OCI-LY3 (cell line): ENCODE measurements around the gene CERS6.

Experiments
- H2AFZ ChIP-seq: fragments of 200-600, 300-600 bp; shearing (Covaris generic); 2 replicates; pipeline ENCODE4 v1.6.0; 2014; ENCODE audit warnings: antibody characterized with exemption, low read depth, low read length
- H3K27ac ChIP-seq: fragments of 200-600, 300-600 bp; sonication (generic); 2 replicates; pipeline ENCODE4 v1.5.1; 2014; ENCODE audit warnings: mild to moderate bottlenecking, low read length, moderate library complexity, mixed read lengths
- H3K27me3 ChIP-seq: fragments of 200-600, 300-600 bp; sonication (generic); 2 replicates; pipeline ENCODE4 v1.6.1; 2014; ENCODE audit warnings: low read depth, low read length, mixed read lengths
- H3K36me3 ChIP-seq: fragments of 200-600, 300-600 bp; sonication (generic); replicated peaks from 2 replicates; pipeline ENCODE3; 2014; ENCODE audit warnings: low read depth, low read length, mixed read lengths
- H3K4me1 ChIP-seq: fragments of 300-600, 200-600 bp; sonication (generic); 2 replicates; pipeline ENCODE4 v1.6.1; 2014; ENCODE audit warnings: low read length, mixed read lengths
- H3K4me2 ChIP-seq: fragments of 200-600, 300-600 bp; sonication (generic); 2 replicates; pipeline ENCODE4 v1.6.1; 2014; ENCODE audit warnings: low read length, mixed read lengths
- H3K4me3 ChIP-seq: fragments of 300-600, 200-600 bp; sonication (generic); 2 replicates; pipeline ENCODE4 v1.5.1; 2014; ENCODE audit warnings: antibody characterized with exemption, mild to moderate bottlenecking, low read length, moderate library complexity
- H3K79me2 ChIP-seq: fragments of 300-600, 200-600 bp; shearing (Covaris generic); 2 replicates; pipeline ENCODE4 v1.6.1; 2014; ENCODE audit warnings: mild to moderate bottlenecking, low read length, mixed read lengths
- H3K9ac ChIP-seq: fragments of 300-600, 200-600 bp; shearing (Covaris generic); 2 replicates; pipeline ENCODE4 v1.6.0; 2014; ENCODE audit warnings: mild to moderate bottlenecking, low read length, moderate library complexity
- H3K9me3 ChIP-seq: fragments of 200-600, 300-600 bp; shearing (Covaris generic); 2 replicates; pipeline ENCODE4 v1.6.1; 2014; ENCODE audit warnings: low read length, mixed read lengths; ENCODE audit not compliant: insufficient read depth
- H4K20me1 ChIP-seq: fragments of 200-600, 300-600 bp; sonication (generic); 2 replicates; pipeline ENCODE4 v1.6.1; 2016; ENCODE audit warnings: low read length, mixed read lengths; ENCODE audit not compliant: insufficient read depth
- CTCF ChIP-seq: fragments of 200-600, 300-600 bp; sonication (generic); IDR thresholded peaks from 2 replicates; pipeline ENCODE4 v1.5.1; 2014; ENCODE audit warnings: antibody characterized with exemption, low read length, low read depth
- EZH2phosphoT487 ChIP-seq: fragments of 200-600 bp; shearing (Covaris generic); IDR thresholded peaks from 2 replicates; pipeline ENCODE4 v1.6.1; 2018; ENCODE audit warnings: antibody characterized with exemption, mixed run types, low read depth

CERS6 gene

GRCh38 chr2:168607992-168608391 lies 151.9 kb downstream of the CERS6 start:
- Histone ChIP-seq H3K27ac (no peak overlapping the region), H3K9ac (no peak overlapping the region), H2AFZ (no peak overlapping the region), H3K9me3 (peaks cover 12% of the 10 kb centered on the region; the same call in 1 of the 2 replicates), H4K20me1 (no peaks in the 10 kb centered on the region), H3K4me1 (peaks cover 8% of the 10 kb centered on the region), H3K27me3 (no peaks in the 10 kb centered on the region), H3K4me3 (no peak overlapping the region), H3K79me2 (0 out of 2 replicates have a peak, but pooled peaks cover 3% of the 10 kb centered on the region), H3K4me2 (no peak overlapping the region), H3K36me3 (no peaks in the 10 kb centered on the region)
- TF ChIP-seq CTCF = no peak
- no peak for TF ChIP-seq EZH2phosphoT487

- Histone ChIP-seq H3K36me3 (no peaks in the 10 kb centered on the region), H2AFZ (no peak overlapping the region), H4K20me1 (no peaks in the 10 kb centered on the region), H3K4me3 (no peak overlapping the region), H3K4me2 (no peak overlapping the region), H3K27me3 (no peaks in the 10 kb centered on the region), H3K9me3 (peaks cover 12% of the 10 kb centered on the region; the same call in 1 of the 2 replicates), H3K79me2 (0 out of 2 replicates have a peak, but pooled peaks cover 3% of the 10 kb centered on the region), H3K4me1 (no peaks in the 10 kb centered on the region; the same call in 1 of the 2 replicates), H3K27ac (no peak overlapping the region), H3K9ac (no peak overlapping the region)
- TF ChIP-seq EZH2phosphoT487 (no peak), CTCF (no peak)
Measured at GRCh38 chr2:168608796-168609195, 152.7 kb downstream of the CERS6 start.

GRCh38 chr2:168611091-168611490 lies 155.0 kb downstream of the CERS6 start:
- TF ChIP-seq CTCF (no peak), EZH2phosphoT487 (no peak)
- Histone ChIP-seq H3K4me1 (no peaks in the 10 kb centered on the region), H3K4me3 (no peak overlapping the region), H4K20me1 (no peaks in the 10 kb centered on the region), H3K9me3 (0 out of 2 replicates have a peak, but pooled peaks cover 2% of the 10 kb centered on the region), H3K27ac (no peak overlapping the region), H3K79me2 (0 out of 2 replicates have a peak, but pooled peaks cover 3% of the 10 kb centered on the region), H3K4me2 (no peak overlapping the region), H2AFZ (no peak overlapping the region), H3K9ac (no peak overlapping the region), H3K36me3 (no peaks in the 10 kb centered on the region), H3K27me3 (no peaks in the 10 kb centered on the region)

- Histone ChIP-seq H3K4me3 (no peak overlapping the region), H3K4me2 (no peak overlapping the region), H3K79me2 (no peaks in the 10 kb centered on the region), H3K36me3 (no peaks in the 10 kb centered on the region), H3K9me3 (no peaks in the 10 kb centered on the region), H3K9ac (no peak overlapping the region), H3K27me3 (no peaks in the 10 kb centered on the region), H3K27ac (no peak overlapping the region), H3K4me1 (no peaks in the 10 kb centered on the region), H4K20me1 (no peaks in the 10 kb centered on the region), H2AFZ (no peak overlapping the region)
- TF ChIP-seq EZH2phosphoT487 = no peak
- no peak for TF ChIP-seq CTCF
Measured at GRCh38 chr2:168611896-168612650, 156.0 kb downstream of the CERS6 start.
